Psoas muscle (tissue), 8 donors: ENCODE data around the gene CCT3. TPM values are rescaled to one million over a fixed set of nuclear protein-coding genes. Genes with fewer than 3 reads are reported as not detected.

Source experiments
- ATAC-seq, 4 donors: fragments of 200-7000 bp; cut with Tn5 transposase; one replicate each; pipeline ENCODE4 v1.9.1; 2020; ENCODE audit warnings: moderate library complexity in 3 of 4, mild to moderate bottlenecking in 2 of 4
- DNase-seq, 2 donors: peaks; one replicate each; pipeline ENCODE4 v3.0.0-alpha.2; 2020
- H3K27ac ChIP-seq: fragments of 200-600 bp; one replicate; pipeline ENCODE4 v1.8.0; 2022
- H3K27me3 ChIP-seq, 3 donors: fragments of 200-600 bp in 1 of 3; one replicate each; pipeline versions ENCODE4 v1.6.1 to v1.8.0; 2013 to 2022; ENCODE audit warnings: low read length in 2 of 3, mild to moderate bottlenecking in 2 of 3, moderate library complexity in 1 of 3; ENCODE audit not compliant: insufficient read depth in 3 of 3
- H3K36me3 ChIP-seq, 2 donors: fragments of 200-600 bp in 1 of 2; one replicate each; pipeline versions ENCODE4 v1.6.1 to v1.8.0; 2013 to 2022; ENCODE audit warnings: low read depth in 1 of 2, mild to moderate bottlenecking in 1 of 2, moderate library complexity in 1 of 2; ENCODE audit not compliant: insufficient read depth in 1 of 2
- H3K4me1 ChIP-seq: fragments of 200-600 bp; one replicate; pipeline ENCODE4 v1.8.0; 2022
- H3K4me3 ChIP-seq: fragments of 200-600 bp; one replicate; pipeline ENCODE4 v1.8.0; 2022; ENCODE audit warnings: mild to moderate bottlenecking
- H3K9me3 ChIP-seq: fragments of 200-600 bp; one replicate; pipeline ENCODE4 v1.8.0; 2022
- CTCF ChIP-seq: fragments of 200-600 bp; IDR thresholded peaks from one replicate; pipeline ENCODE4 v1.8.0; 2022; ENCODE audit warnings: antibody characterized with exemption
- WGBS, 3 donors: extraction: QIAGEN DNeasy Blood & Tissue Kit; methylation state at CpG; one replicate each; pipeline versions ENCODE4 v1.1.6 to v1.1.7; 2013; 5-methylcytosine and 5-hydroxymethylcytosine counted together
- intact Hi-C, 2 donors: fragments of 100-400 bp; cut with DNase I; formaldehyde crosslinking; loops; one replicate each; pipeline versions ENCODE4 v1.11.0 to v1.14.2; 2022
- polyA plus RNA-seq, 3 donors: library from polyadenylated mRNA; stranded (reverse); fragments of 200-250 nt; gene quantifications; one replicate each; pipeline ENCODE4 v1.2.3, GENCODE V29; 2013
- total RNA-seq, 4 donors: library from RNA; stranded (reverse); fragmentation: NEBNext Ultra II Directional in 2 of 4; extraction: Animal tissue kit (Norgen Biotek cat#: 25700) in 2 of 4; gene quantifications; one replicate each; pipeline versions ENCODE4 v1.2.1 to v1.2.4, GENCODE V29; 2021 to 2023
- donor health status: healthy with polysubstance abuse.
- donor health status: DM: no; HTN: no; CAD: no; lungs with moderate emphysema.
- donor health status: Bipolar disorder and iron deficiency.
- donor health status: healthy.
- donor health status: DM: yes; HTN: yes; CAD: no.
- donor health status: DM: no; HTN: no; CAD: no.
- donor health status: DM: no; HTN: no; CAD: no.
- donor health status: DM: yes; HTN: yes; CAD: no.

Gene CCT3
- total and polyA plus RNA-seq, 7 donors: 144 to 258 (median 180) TPM

- Histone ChIP-seq H3K27ac (no peak overlapping the region), H3K4me3 (no peak overlapping the region), H3K36me3 (no peaks in the 10 kb centered on the region), H3K27me3 (peaks cover 0 to 31% (median 6%) of the 10 kb centered on the region in 3 donors), H3K9me3 (no peaks in the 10 kb centered on the region), H3K4me1 (no peaks in the 10 kb centered on the region)
- WGBS, 3 donors: 10 to 15% (median 13%) methylated on average over 9 of the region's 9 CpGs
- DNase-seq (peak; percentile 39 to 72), ATAC-seq (peak; percentile 47 to 85 (median 74))
- peak; percentile 89 for TF ChIP-seq CTCF
- intact Hi-C loops: loop anchor here (1.0 to 5.0 kb wide), 3 partner anchors 59 to 222 kb away; no protein-coding TSS in a partner anchor
These were observed 47.5 kb upstream of the CCT3 start for GRCh38 chr1:156385534-156386031.

- intact Hi-C loops: loop anchor here (1.0 to 5.0 kb wide), 3 partner anchors 60 to 223 kb away; no protein-coding TSS in a partner anchor
- peaks cover 0 to 23% (median 6%) of the 10 kb centered on the region in 3 donors for H3K27me3 ChIP-seq
- H3K4me1 ChIP-seq: no peaks in the 10 kb centered on the region
- no peaks in the 10 kb centered on the region for H3K9me3 ChIP-seq
- no peaks in the 10 kb centered on the region for H3K36me3 ChIP-seq
- DNase-seq (no peak), ATAC-seq (no peak)
- TF ChIP-seq CTCF: no peak
- 88 to 97% (median 92%) methylated on average over 5 of the region's 5 CpGs for WGBS, 3 donors
- no peak overlapping the region for H3K27ac ChIP-seq
- H3K4me3 ChIP-seq: no peak overlapping the region
These were observed 46.6 kb upstream of the CCT3 start for GRCh38 chr1:156384658-156385057.

- no peak for TF ChIP-seq CTCF
- 75 to 89% (median 79%) methylated on average over 3 of the region's 3 CpGs for WGBS, 3 donors
- H3K36me3 ChIP-seq: no peaks in the 10 kb centered on the region
- DNase-seq (no peak), ATAC-seq (no peak)
- no peaks in the 10 kb centered on the region for H3K9me3 ChIP-seq
- intact Hi-C loops: no loop called here
- no peaks in the 10 kb centered on the region for H3K4me1 ChIP-seq
- peaks cover 0 to 23% (median 6%) of the 10 kb centered on the region in 3 donors for H3K27me3 ChIP-seq
- no peak overlapping the region for H3K4me3 ChIP-seq
- H3K27ac ChIP-seq: no peak overlapping the region
These were observed 45.9 kb upstream of the CCT3 start for GRCh38 chr1:156384007-156384406.

- no peak overlapping the region for H3K27ac ChIP-seq
- 52 to 60% (median 59%) methylated on average over 9 of the region's 9 CpGs for WGBS, 3 donors
- no peaks in the 10 kb centered on the region for H3K36me3 ChIP-seq
- peaks cover 0 to 13% (median 3%) of the 10 kb centered on the region in 3 donors for H3K27me3 ChIP-seq
- intact Hi-C loops: no loop called here
- DNase-seq (peak; percentile 53 to 73), ATAC-seq (peak; percentile 65 to 87 (median 86))
- peak; percentile 70 for TF ChIP-seq CTCF
- no peak overlapping the region for H3K4me3 ChIP-seq
- no peaks in the 10 kb centered on the region for H3K9me3 ChIP-seq
- H3K4me1 ChIP-seq: no peaks in the 10 kb centered on the region
These were observed 44.9 kb upstream of the CCT3 start for GRCh38 chr1:156383023-156383422.

GRCh38 chr1:156382561-156382960, 44.5 kb upstream of the CCT3 start:
- 57 to 65% (median 64%) methylated on average over 7 of the region's 7 CpGs for WGBS, 3 donors
- intact Hi-C loops: no loop called here
- peaks cover 0 to 8% (median 0%) of the 10 kb centered on the region in 3 donors for H3K27me3 ChIP-seq
- no peak overlapping the region for H3K4me3 ChIP-seq
- ATAC-seq (peak in 1 of 4 donors; percentile 7), DNase-seq (no peak)
- no peaks in the 10 kb centered on the region for H3K36me3 ChIP-seq
- H3K27ac ChIP-seq: no peak overlapping the region
- H3K9me3 ChIP-seq: no peaks in the 10 kb centered on the region
- no peak for TF ChIP-seq CTCF
- no peaks in the 10 kb centered on the region for H3K4me1 ChIP-seq
